Testis (tissue), 2 donors: ENCODE results near the gene DCTD.

Experiments used
- POLR2A ChIP-seq: fragments of 450-650 bp; IDR thresholded peaks from one replicate; pipeline ENCODE4 v1.6.1; 2017; ENCODE audit warnings: antibody characterized with exemption, mild to moderate bottlenecking, moderate library complexity
- TF ChIP-seq, protein P1 (sequence below), 3 experiments: fragments of 450-650 bp in 2 of 3; fragments of 200-600 bp in 1 of 3; sonication (generic) in 1 of 3; IDR thresholded peaks; one replicate each; pipeline ENCODE4 v1.5.1; 2016 to 2019; ENCODE audit warnings: antibody characterized with exemption in 3 of 3, mild to moderate bottlenecking in 2 of 3, moderate library complexity in 1 of 3

DNA sequence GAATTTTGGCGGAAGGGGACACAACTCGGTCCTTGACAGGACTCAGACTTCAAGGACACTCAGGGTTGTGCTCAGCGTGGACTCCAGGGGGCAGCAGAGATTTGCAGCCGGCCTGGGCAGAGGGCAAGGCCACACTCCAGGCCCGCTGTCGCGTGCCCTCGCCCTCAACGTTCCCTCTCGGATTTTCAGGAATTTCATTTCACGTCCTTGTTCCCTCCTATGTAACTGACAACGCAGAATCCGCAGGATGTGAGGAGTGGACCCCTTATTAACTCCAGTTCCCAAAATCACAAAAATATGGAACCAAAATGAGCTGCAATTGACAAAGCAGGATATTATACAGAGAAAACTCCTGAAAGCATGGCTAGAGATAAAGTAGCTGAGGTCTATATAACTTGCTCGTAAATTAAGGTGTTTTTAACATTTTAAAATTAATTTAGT, 21.0 kb upstream of the DCTD start:
- TF ChIP-seq, protein P1, sequence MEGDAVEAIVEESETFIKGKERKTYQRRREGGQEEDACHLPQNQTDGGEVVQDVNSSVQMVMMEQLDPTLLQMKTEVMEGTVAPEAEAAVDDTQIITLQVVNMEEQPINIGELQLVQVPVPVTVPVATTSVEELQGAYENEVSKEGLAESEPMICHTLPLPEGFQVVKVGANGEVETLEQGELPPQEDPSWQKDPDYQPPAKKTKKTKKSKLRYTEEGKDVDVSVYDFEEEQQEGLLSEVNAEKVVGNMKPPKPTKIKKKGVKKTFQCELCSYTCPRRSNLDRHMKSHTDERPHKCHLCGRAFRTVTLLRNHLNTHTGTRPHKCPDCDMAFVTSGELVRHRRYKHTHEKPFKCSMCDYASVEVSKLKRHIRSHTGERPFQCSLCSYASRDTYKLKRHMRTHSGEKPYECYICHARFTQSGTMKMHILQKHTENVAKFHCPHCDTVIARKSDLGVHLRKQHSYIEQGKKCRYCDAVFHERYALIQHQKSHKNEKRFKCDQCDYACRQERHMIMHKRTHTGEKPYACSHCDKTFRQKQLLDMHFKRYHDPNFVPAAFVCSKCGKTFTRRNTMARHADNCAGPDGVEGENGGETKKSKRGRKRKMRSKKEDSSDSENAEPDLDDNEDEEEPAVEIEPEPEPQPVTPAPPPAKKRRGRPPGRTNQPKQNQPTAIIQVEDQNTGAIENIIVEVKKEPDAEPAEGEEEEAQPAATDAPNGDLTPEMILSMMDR (IDR thresholded peaks at IDR 0.05), result peak; percentile 66 to 78 (median 77)
- no peak for TF ChIP-seq POLR2A
